ENCODE data around the gene SEC11C.

GRCh38 chr18:59149416-59149815 lies 9.7 kb downstream of the SEC11C start:
- TF ChIP-seq NFE2L2 (conservative IDR thresholded peaks at IDR 0.05; ENCODE audit: low read length) (no peak), MAX (IDR thresholded peaks at IDR 0.05) (no peak), POLR2A (IDR thresholded peaks at IDR 0.05; ENCODE audit: low read length) (no peak), CTCF (IDR thresholded peaks at IDR 0.05) (no peak), MYC (IDR thresholded peaks at IDR 0.05; ENCODE audit: borderline replicate concordance, low read length) (no peak), PHF8 (IDR thresholded peaks at IDR 0.05; ENCODE audit: borderline replicate concordance, low read depth) (no peak), REST (IDR thresholded peaks at IDR 0.05) (no peak), JUNB (IDR thresholded peaks at IDR 0.05) (no peak)
